Lung (tissue), 12 donors: ENCODE data around the gene SLC2A8. TPM values are rescaled to one million over a fixed set of nuclear protein-coding genes. Genes with fewer than 3 reads are reported as not detected.
A peak's percentile ranks its signal among the peaks of the same experiment; 100 is the strongest.

Experiments
- ATAC-seq: fragments of 200-7000 bp; cut with Tn5 transposase; one replicate; pipeline ENCODE4 v1.9.1; 2020; ENCODE audit warnings: moderate number of reproducible peaks; ENCODE audit not compliant: insufficient read depth, low FRiP score
- DNase-seq, 3 donors: peaks; one replicate each; pipeline ENCODE4 v3.0.0-alpha.2; 2013 to 2017
- H3K27ac ChIP-seq, 2 donors: one replicate each; pipeline ENCODE4 v1.5.1; 2013; ENCODE audit warnings: mild to moderate bottlenecking in 2 of 2, moderate library complexity in 2 of 2, control low read depth in 1 of 2, inconsistent platforms in 1 of 2, low read depth in 1 of 2, low read length in 1 of 2
- H3K27me3 ChIP-seq, 3 donors: one replicate each; pipeline ENCODE4 v1.5.1; 2013; ENCODE audit warnings: low read length in 2 of 3; ENCODE audit not compliant: control insufficient read depth in 3 of 3, insufficient read depth in 3 of 3
- H3K36me3 ChIP-seq, 4 donors: one replicate each; pipeline ENCODE4 v1.5.1; 2013; ENCODE audit warnings: low read length in 4 of 4, mild to moderate bottlenecking in 1 of 4, moderate library complexity in 1 of 4; ENCODE audit not compliant: control insufficient read depth in 4 of 4, insufficient read depth in 4 of 4
- H3K4me1 ChIP-seq, 5 donors: one replicate each; pipeline ENCODE4 v1.5.1; 2013; ENCODE audit warnings: low read length in 5 of 5, mild to moderate bottlenecking in 2 of 5, moderate library complexity in 1 of 5; ENCODE audit not compliant: control insufficient read depth in 5 of 5, insufficient read depth in 5 of 5
- H3K4me3 ChIP-seq: one replicate; pipeline ENCODE4 v1.5.1; 2013; ENCODE audit warnings: mild to moderate bottlenecking, control low read depth, moderate library complexity
- H3K9ac ChIP-seq, 2 donors: one replicate each; pipeline ENCODE4 v1.5.1; 2013; ENCODE audit warnings: low read length in 2 of 2, control low read depth in 1 of 2; ENCODE audit not compliant: insufficient read depth in 1 of 2
- H3K9me3 ChIP-seq, 4 donors: one replicate each; pipeline ENCODE4 v1.5.1; 2013; ENCODE audit warnings: low read length in 3 of 4, mild to moderate bottlenecking in 1 of 4, moderate library complexity in 1 of 4; ENCODE audit not compliant: control insufficient read depth in 4 of 4, insufficient read depth in 3 of 4
- CTCF ChIP-seq: IDR thresholded peaks from 2 replicates; pipeline ENCODE4 v1.5.1; 2012; ENCODE audit warnings: mild to moderate bottlenecking; ENCODE audit errors: control extremely low read depth, extremely low read depth
- WGBS, 2 donors: extraction: QIAGEN DNeasy Blood & Tissue Kit; methylation state at CpG; one replicate each; pipeline ENCODE4 v1.1.7; 2013; 5-methylcytosine and 5-hydroxymethylcytosine counted together
- polyA plus RNA-seq, 2 donors: library from polyadenylated mRNA; stranded (reverse); fragments of 200-250 nt; gene quantifications; one replicate each; pipeline ENCODE4 v1.2.1, GENCODE V29; 2013
- total RNA-seq, 2 donors: library from RNA; depleted of rRNA in 1 of 2; stranded (reverse); fragments of >200 nt in 1 of 2; gene quantifications; one replicate each; pipeline ENCODE4 v1.2.1, GENCODE V29; 2014 to 2021
- donor health status: control.
- donor health status: control.
- donor health status: Bipolar disorder and iron deficiency.
- donor health status: healthy.
- donor health status: DM: yes; HTN: yes; CAD: no.

The SLC2A8 gene
- total and polyA plus RNA-seq, 4 donors, result 8.9 to 18.8 (median 16.3) TPM

GRCh38 chr9:127444921-127445850, 48.2 kb downstream of the SLC2A8 start:
- H3K36me3 ChIP-seq, result peaks cover 23 to 66% (median 61%) of the 10 kb centered on the region in 4 donors
- no peaks in the 10 kb centered on the region for H3K27me3 ChIP-seq
- H3K9ac ChIP-seq, result no peak overlapping the region
- peaks cover 0 to 6% (median 0%) of the 10 kb centered on the region in 4 donors for H3K9me3 ChIP-seq
- H3K4me1 ChIP-seq, result peaks cover 0 to 17% (median 10%) of the 10 kb centered on the region in 5 donors
- WGBS, 2 donors, result 89 to 92% methylated on average over 15 of the region's 15 CpGs
- H3K4me3 ChIP-seq, result no peak overlapping the region
- DNase-seq (peak in 1 of 3 donors; percentile 38), ATAC-seq (no peak)
- no peak overlapping the region for H3K27ac ChIP-seq
- no peak for TF ChIP-seq CTCF

- ATAC-seq, result no peak
Measured at GRCh38 chr9:127445851-127446712, 49.1 kb downstream of the SLC2A8 start.

GRCh38 chr9:127446713-127447415, 49.9 kb downstream of the SLC2A8 start:
- Histone ChIP-seq H3K9ac (no peak overlapping the region), H3K36me3 (peaks cover 16 to 60% (median 53%) of the 10 kb centered on the region in 4 donors), H3K9me3 (peaks cover 0 to 7% (median 0%) of the 10 kb centered on the region in 4 donors), H3K4me1 (peaks cover 0 to 20% (median 11%) of the 10 kb centered on the region in 5 donors), H3K4me3 (no peak overlapping the region), H3K27ac (no peak overlapping the region), H3K27me3 (no peaks in the 10 kb centered on the region)
- DNase-seq, result no peak
- 83 to 85% methylated on average over 7 of the region's 7 CpGs for WGBS, 2 donors
- no peak for ATAC-seq
- no peak for TF ChIP-seq CTCF

More at GRCh38 chr9:127445851-127446712, 49.1 kb downstream of the SLC2A8 start:
- Histone ChIP-seq H3K9ac (no peak overlapping the region), H3K4me3 (no peak overlapping the region), H3K4me1 (peaks cover 0 to 20% (median 11%) of the 10 kb centered on the region in 5 donors), H3K9me3 (peaks cover 0 to 7% (median 0%) of the 10 kb centered on the region in 4 donors), H3K36me3 (peaks cover 16 to 64% (median 56%) of the 10 kb centered on the region in 4 donors), H3K27ac (no peak overlapping the region), H3K27me3 (no peaks in the 10 kb centered on the region)
- no peak for DNase-seq
- TF ChIP-seq CTCF, result no peak
- WGBS, 2 donors, result 77 to 81% methylated on average over 4 of the region's 4 CpGs
